Measurements from ENCODE around the gene TMEM244.

GRCh38 chr6:129853996-129854711 is 7.0 kb downstream of the TMEM244 start:
- no peak for TF ChIP-seq CTCF (IDR thresholded peaks at IDR 0.05)
- no peak for TF ChIP-seq POLR2A (IDR thresholded peaks at IDR 0.05)

All from Peyer's patch (tissue), 4 donors.